ENCODE results near the gene CHD6. TPM values are rescaled to one million over a fixed set of nuclear protein-coding genes. Genes with fewer than 3 reads are reported as not detected.
A peak's percentile ranks its signal among the peaks of the same experiment; 100 is the strongest.

Gene CHD6
- total and polyA plus RNA-seq, 2 of the 13 experiments (the other 11 are each of a cell fraction or from before 2014, with no cell fraction given) = 14.4 to 52.0 TPM

- TF ChIP-seq RERE (CRISPR knock-in tag; IDR thresholded peaks at IDR 0.05; ENCODE audit: low read depth) = peak; percentile 82
- no peak; the same call in 1 of the 2 replicates for TF ChIP-seq NFE2L1 (CRISPR knock-in tag; IDR thresholded peaks at IDR 0.05; ENCODE audit: borderline replicate concordance)
- TF ChIP-seq ZNF773 (CRISPR knock-in tag; IDR thresholded peaks at IDR 0.05; ENCODE audit: borderline replicate concordance) = no peak
- no peak for TF ChIP-seq U2AF1 (optimal IDR thresholded peaks at IDR 0.05; ENCODE audit: low read depth, low read length)
- no peak for TF ChIP-seq ZNF678 (CRISPR knock-in tag; IDR thresholded peaks at IDR 0.05)
- TF ChIP-seq BORCS8-MEF2B (CRISPR knock-in tag; IDR thresholded peaks at IDR 0.05) = no peak
- 0 out of 2 replicates have a peak, but pooled peaks have one; percentile 38 for TF ChIP-seq DRAP1 (CRISPR knock-in tag; IDR thresholded peaks at IDR 0.05)
- no peak for TF ChIP-seq ZFAT (CRISPR knock-in tag; conservative IDR thresholded peaks at IDR 0.05)
- TF ChIP-seq SYNCRIP (IDR thresholded peaks at IDR 0.05; ENCODE audit: insufficient read depth, low read depth, low read length) = no peak
- TF ChIP-seq TSC22D2 (CRISPR knock-in tag; IDR thresholded peaks at IDR 0.05; ENCODE audit: borderline replicate concordance) = no peak
- TF ChIP-seq HINFP (CRISPR knock-in tag; IDR thresholded peaks at IDR 0.05; ENCODE audit: low read depth) = no peak
- no peak for TF ChIP-seq PTBP1 (IDR thresholded peaks at IDR 0.05; ENCODE audit: low read depth, low read length, poor library complexity, severe bottlenecking)
These were observed 23.5 kb downstream of the CHD6 start (continued) for GRCh38 chr20:41594514-41595322.

All from HepG2 (cell line).